Fibroblast of mammary gland (primary cell): ENCODE data around the gene SLIT2.

ENCODE experiments used
- DNase-seq: peaks from one replicate; pipeline ENCODE4 v3.0.0-alpha.2; 2010; ENCODE audit warnings: low read depth
- H3K4me3 ChIP-seq: 2 replicates; pipeline ENCODE4 v1.5.1; 2011; ENCODE audit warnings: low read depth, mild to moderate bottlenecking, low read length, moderate library complexity; ENCODE audit not compliant: control insufficient read depth
- CTCF ChIP-seq: conservative IDR thresholded peaks from 2 replicates; pipeline ENCODE4 v1.5.1; 2011; ENCODE audit warnings: low read depth, low read length, inconsistent platforms; ENCODE audit not compliant: control insufficient read depth, insufficient read depth

The SLIT2 gene

GRCh38 chr4:20254511-20255250 is 3.0 kb downstream of the SLIT2 start:
- peak overlapping the region; percentile 79 for H3K4me3 ChIP-seq
- no peak for TF ChIP-seq CTCF
- DNase-seq, result no peak

- TF ChIP-seq CTCF, result no peak
- no peak for DNase-seq
- peak overlapping the region; percentile 79 for H3K4me3 ChIP-seq
These were observed 3.5 kb downstream of the SLIT2 start for GRCh38 chr4:20255251-20255586.

GRCh38 chr4:20255823-20256222 is 4.1 kb downstream of the SLIT2 start:
- peak overlapping the region; percentile 79 for H3K4me3 ChIP-seq
- no peak for DNase-seq

GRCh38 chr4:20256381-20256881 is 4.7 kb downstream of the SLIT2 start:
- no peak for DNase-seq
- peak overlapping the region; percentile 79 for H3K4me3 ChIP-seq
- TF ChIP-seq CTCF, result no peak

More at GRCh38 chr4:20255823-20256222, 4.1 kb downstream of the SLIT2 start:
- TF ChIP-seq CTCF, result no peak

GRCh38 chr4:20259707-20260106 is 8.0 kb downstream of the SLIT2 start:
- TF ChIP-seq CTCF, result no peak
- no peak for DNase-seq
- no peak overlapping the region for H3K4me3 ChIP-seq

GRCh38 chr4:20260821-20261220 is 9.1 kb downstream of the SLIT2 start:
- DNase-seq, result no peak

More at GRCh38 chr4:20260821-20261220, 9.1 kb downstream of the SLIT2 start:
- no peak for TF ChIP-seq CTCF
- no peak overlapping the region for H3K4me3 ChIP-seq
